GM18907 (cell line): ENCODE results near the gene TRIM54.
A peak's percentile ranks its signal among the peaks of the same experiment; 100 is the strongest.
"Not testable (repeated sequence)": the region's sequence is repeated elsewhere in the genome, so short reads cannot be mapped to it uniquely, and the experiment has no call there.

Experiments used
- ATAC-seq: cut with Tn5 transposase; IDR thresholded peaks from one replicate; pipeline ENCODE4 v1.9.1; 2021; ENCODE audit warnings: mild to moderate bottlenecking, moderate library complexity; ENCODE audit not compliant: unreplicated experiment

The TRIM54 gene

DNA sequence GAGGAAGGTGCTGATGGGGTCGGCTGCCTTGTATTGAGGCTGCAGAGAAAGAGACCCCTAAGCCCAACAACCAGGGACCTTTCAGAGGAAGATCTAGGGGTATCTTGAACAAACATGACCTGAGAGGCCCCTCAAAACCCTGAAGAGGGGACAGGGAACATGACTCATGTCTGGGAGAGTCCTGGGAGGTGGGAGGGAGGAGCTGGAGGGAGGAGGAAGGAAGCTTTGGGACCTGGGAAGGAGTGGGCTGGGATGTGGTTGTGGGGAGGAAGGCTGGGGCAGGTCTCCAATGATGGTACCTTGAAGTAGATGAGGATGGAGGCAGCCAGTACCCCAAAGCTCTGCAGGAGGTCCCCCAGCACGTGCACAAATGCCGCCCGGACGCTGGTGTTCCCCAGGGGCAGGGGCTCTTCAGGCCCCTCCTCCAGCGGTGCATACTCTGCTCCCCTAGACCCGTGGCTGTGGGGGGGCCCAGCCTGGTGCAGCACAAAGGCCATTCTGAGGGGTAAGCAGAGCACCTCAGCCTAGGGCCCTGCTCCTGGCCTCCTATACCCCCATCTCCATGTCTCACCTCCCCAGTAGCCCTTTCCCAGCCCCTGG lies 25.3 kb upstream of the TRIM54 start:
- ATAC-seq, result no peak

GRCh38 chr2:27258051-27258450 lies 24.2 kb upstream of the TRIM54 start:
- ATAC-seq, result no peak

DNA sequence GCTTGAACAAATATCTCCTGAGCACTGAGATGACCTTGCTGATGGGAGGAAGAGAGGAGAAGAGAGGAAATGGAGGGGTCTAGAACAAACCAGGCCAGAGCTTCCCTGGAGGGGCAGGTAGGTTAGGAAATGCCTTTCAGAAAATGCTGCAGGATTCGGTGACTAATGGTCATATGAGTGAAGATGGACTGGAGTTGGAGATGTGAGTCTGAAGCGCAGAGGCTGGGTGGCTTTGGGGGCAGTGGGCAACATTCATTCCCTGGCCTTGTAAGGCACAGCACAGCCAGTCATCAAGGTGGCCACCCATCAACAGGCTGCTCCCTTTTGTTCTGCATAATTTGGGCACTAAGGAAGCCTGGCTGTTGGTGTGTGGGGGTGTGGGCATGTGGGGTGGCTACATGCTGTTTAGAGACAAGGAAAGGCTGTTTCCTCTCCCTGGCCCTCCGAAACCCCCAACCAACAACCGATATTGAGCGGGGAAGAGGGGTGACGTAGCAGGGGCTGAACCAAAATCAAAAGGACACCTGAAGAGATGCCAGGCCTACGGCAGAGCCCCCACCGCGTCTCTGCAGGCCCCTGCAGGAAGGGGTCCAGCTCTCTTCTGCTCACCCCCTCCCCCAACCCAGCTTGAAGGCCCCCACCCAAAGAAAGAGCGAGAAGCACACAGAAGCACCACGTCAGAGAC lies 20.8 kb upstream of the TRIM54 start:
- no peak for ATAC-seq

DNA sequence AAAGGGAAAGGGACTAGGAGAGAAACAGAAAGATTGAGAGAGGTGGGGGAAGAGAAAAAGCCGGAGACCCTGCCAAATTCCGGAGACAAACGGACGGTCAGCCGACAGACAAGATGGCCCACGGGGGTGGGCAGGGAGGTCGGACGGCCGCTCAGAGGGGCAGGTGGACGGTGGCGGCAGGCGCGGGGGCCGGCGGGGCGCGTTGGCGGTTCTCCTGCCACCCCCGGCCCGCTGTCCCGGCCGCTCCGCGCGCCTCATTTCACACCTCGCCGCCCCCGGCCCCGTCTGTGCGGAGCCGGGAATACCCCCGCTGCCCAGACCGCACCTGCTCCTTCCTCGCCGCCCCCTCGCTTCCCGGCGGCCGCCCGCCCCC lies 20.3 kb upstream of the TRIM54 start:
- ATAC-seq, result no peak

GRCh38 chr2:27262379-27263286 lies 19.6 kb upstream of the TRIM54 start, which contains the start of gene SLC30A3:
TSS of gene SLC30A3 (minus strand) at chr2:27263047. CDS start at chr2:27262906, 141 bp downstream.
- ATAC-seq, result peak; percentile 53

DNA sequence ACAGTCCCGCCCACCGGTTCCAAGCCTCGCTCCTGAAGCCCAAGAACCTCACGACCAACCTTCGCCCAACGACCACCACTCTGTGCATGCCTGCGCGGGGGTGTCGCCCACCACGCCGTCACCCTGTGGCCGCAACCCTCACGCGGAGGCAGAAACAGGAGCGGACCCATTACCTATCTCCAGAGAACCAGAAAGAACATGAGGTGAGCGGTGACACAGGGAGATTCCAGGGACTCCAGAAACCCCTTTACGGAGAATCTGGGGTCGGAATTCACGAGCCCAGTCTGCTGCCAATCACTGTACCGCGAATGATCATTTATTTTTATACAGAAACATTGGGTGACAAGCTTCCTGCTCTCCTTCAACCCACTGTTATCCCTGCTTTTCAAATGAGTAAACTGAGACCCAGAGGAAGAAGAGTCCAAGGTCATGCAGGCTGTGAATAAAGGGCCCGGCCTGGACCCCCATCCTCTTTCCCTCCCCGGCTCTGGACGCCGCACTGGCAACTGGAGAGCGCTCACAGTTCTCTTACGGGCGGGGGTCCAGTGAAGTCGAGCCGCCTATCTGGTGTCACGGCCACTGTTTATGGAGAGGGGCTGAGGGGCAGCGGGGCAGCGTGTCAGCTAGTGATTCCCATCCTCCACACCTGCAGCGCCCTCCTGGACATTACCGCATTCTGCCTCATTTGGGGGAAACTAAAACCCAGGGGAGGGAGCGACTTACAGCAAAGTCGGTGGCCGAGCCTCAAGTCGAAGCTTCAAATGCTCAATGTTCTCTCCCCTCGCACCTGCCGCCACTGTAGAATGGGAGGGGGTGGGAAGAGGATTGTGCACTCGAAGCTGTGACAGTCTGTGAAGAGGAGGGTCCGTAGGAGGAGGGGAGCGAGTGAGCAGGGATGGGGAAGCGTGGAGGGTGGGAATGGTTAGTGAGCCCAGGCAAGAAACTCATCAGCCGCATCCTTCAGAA lies 18.7 kb upstream of the TRIM54 start:
- ATAC-seq, result no peak

DNA sequence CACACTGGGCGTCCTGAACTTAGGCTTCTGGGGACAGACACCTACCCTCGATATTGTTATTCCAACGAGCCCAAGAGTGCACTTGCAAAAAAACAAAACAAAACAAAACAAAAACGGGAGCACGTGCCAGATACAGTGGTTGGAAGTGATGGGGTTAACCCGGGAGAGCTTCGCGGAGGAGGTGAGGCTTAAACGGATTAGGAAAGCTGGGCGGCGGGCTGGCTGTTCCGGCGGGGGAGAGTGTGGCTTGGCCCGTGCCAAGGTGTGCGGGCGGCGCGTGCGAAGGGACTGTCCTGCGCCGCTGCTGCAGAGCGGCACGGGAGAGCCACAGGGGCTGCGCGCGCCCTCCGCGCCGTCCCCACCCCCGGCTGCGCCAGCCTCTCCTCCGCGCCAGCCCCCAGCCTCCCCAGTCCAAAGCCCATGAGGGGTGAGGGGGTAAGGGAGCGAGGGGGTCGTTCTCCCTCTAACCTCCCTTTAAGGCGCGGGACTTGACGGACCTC lies 17.9 kb upstream of the TRIM54 start:
- ATAC-seq, result peak; percentile 26

GRCh38 chr2:27264753-27265535 lies 17.3 kb upstream of the TRIM54 start:
- ATAC-seq, result peak; percentile 51

GRCh38 chr2:27265536-27265870 lies 16.7 kb upstream of the TRIM54 start:
- ATAC-seq, result no peak

GRCh38 chr2:27268296-27268695 lies 13.9 kb upstream of the TRIM54 start:
- not testable (repeated sequence) for ATAC-seq

GRCh38 chr2:27270131-27270530 lies 12.1 kb upstream of the TRIM54 start:
- ATAC-seq, result no peak

DNA sequence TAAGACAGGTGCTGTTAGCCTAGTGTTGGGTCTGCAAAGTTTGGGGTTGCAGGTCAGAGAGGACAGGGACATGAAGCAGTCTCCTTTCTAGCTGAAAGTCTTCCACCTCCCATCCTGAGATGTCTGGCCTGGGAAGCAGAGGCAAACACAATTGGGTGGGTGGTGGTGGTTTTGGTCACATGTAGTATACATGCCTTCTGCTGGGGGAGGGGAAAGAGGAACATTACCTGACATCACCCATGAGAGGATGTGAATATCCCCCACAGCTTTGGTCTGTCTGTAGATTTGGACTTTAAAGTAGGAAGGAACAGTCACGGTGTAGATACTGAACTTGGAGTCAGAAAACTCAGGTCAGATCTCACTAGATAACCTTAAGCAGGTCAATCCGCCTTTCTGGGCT lies 11.6 kb upstream of the TRIM54 start:
- no peak for ATAC-seq

GRCh38 chr2:27271631-27272340 lies 10.4 kb upstream of the TRIM54 start:
- ATAC-seq, result no peak

DNA sequence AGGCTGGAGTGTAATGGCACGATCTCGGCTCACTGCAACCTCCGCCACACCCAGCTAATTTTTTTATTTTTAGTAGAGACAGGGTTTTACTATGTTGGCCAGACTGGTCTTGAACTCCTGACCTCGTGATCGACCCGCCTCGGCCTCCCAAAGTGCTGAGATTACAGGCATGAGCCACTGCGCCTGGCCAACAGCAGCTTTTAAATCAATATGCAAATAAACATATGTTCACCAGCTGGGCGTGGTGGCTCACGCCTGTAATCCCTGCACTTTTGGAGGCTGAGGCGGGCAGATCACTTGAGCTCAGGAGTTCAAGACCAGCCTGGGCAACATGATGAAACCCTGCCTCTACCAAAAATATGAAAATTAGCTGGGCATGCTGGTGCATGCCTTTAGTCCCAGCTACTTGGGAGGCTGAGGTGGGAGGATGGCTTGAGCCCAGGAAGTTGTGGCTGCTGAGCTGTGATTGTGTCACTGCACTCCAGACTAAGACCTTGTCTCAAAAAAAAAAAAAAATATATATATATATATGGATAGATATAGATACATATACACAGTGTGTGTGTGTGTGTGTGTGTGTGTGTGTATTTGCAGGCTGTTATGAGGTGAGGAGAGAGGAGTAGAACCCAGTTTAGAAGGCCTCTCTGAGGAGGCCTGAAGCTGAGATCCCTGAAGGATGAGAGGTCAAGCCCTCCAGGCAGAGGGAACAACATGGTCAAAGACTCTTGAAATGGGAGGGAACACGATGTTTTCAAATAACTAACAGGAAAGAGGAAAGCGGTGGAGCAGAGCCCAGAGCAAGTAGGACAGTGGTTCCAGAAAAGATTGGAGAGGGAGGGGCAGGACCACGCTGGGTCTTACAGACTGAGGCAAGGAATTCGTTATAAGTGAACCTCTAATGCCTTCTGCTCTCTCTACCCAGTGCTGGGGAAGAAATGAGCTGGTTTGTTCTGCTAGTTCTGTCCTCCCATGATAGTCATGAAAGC lies 9.4 kb upstream of the TRIM54 start:
- not testable (repeated sequence) for ATAC-seq

DNA sequence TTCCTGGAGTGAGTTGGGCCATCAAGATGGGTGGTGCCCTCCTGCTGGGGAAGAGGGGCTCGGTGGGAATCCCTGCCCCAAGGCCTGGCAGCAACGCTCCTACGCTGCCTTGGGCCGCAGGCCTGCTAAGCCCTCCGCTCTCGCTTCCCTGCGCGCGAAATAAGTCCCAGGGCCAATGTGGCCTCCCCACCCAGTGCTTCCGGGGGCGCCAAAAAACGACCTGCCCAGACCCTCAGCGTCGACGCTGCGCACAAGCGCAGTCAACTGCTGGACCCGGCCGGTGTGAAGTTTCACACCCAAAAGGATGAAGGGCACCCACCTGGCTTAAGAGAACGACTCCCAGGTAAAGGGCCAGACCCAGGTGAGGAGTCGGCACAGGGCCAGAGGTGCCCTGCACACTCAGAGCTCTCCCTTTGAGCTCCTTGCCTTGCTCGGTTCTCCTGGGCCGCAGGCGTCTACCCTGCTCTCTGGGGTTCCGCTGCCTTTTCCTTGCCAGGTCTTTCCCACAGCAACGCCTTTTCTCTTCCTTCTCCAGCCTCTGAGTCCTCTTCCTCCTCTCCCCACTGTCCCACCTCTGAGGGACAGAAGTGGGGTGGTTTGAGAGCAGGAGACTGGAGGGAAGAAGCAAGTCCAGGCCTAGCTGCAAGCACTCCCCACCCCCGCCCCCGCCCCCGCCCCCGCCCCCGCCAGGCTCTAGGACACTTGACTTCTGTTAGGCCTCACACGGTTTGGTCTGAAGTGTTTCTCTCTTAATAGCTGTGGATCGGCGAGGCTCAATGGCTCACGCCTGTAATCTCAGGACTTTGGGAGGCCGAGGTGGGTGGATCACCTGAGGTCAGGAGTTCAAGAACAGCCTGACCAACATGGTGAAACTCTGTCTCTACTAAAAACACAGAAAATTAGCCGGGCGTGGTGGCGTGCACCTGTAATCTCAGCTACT lies 6.7 kb upstream of the TRIM54 start, which contains the start of gene DNAJC5G:
Gene DNAJC5G, plus strand, starts transcription at position 223 of the 940 bp plus-strand sequence. CDS start 1,296 bp downstream, outside the sequence.
- ATAC-seq, result no peak

DNA sequence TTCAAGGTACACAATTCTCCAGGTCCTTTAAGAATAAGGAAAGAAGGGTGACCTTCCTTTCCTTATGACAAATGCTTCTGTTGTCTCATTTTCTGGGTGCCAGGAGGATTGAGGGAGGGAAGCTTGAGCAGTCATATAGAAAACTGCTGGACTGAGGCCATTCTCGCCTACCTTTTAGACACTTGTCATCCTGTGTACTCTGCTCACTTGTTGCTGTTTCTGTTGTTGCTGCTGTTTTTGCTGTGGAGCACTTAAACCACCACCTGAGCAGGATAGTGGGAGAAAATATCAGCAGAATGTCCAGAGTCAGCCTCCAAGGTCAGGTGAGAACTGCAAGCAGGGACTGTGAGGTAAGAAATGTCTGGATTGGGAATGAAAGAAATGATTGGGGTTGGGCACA lies 4.2 kb upstream of the TRIM54 start:
- ATAC-seq, result no peak

DNA sequence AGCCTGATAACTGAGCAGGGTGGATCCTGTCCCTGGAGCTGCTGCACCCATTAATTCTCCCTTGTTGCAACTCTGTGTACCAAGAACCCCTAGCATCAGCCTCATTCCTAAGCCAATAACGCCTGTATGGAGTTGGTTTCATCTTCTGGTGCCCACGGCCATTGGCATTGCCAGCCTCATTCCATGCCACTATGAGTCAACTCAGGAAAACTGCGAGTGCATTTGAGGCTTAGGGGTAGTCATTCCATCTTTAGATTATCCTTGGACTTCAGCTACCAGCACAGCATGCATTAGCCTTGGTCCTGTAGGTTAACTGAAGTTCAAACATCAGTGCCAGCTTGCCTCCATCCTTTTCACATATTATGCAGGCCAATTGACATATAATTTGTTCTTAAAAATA lies 1.4 kb upstream of the TRIM54 start:
- no peak for ATAC-seq
